Pancreas (tissue), 10 donors: Measurements from ENCODE around the gene ZNF574. TPM values are rescaled to one million over a fixed set of nuclear protein-coding genes. Genes with fewer than 3 reads are reported as not detected.
A peak's percentile ranks its signal among the peaks of the same experiment; 100 is the strongest.

Experiments used
- ATAC-seq, 4 donors: fragments of 200-7000 bp; cut with Tn5 transposase; one replicate each; pipeline versions ENCODE4 v1.8.0 to v1.9.1; 2020; ENCODE audit warnings: mild to moderate bottlenecking in 4 of 4, moderate library complexity in 4 of 4
- DNase-seq, 6 donors: peaks; one replicate each; pipeline ENCODE4 v3.0.0-alpha.2; 2020
- FAIRE-seq: peaks from 2 replicates; lab custom pipeline; 2012; peaks lifted over from hg19 to GRCh38; lab: Jason Lieb, UNC
- H3K27ac ChIP-seq, 4 donors: fragments of 200-600 bp; sonication (generic); 1 replicate in 3 of 4; 2 replicates in 1 of 4; pipeline versions ENCODE4 v1.5.0 to v1.8.0; 2020
- H3K27me3 ChIP-seq, 4 donors: fragments of 200-600 bp; one replicate each; pipeline ENCODE4 v1.8.0; 2021
- H3K36me3 ChIP-seq, 3 donors: fragments of 200-600 bp; sonication (generic) in 1 of 3; one replicate each; pipeline versions ENCODE4 v1.5.0 to v1.8.0; 2020 to 2021
- H3K4me1 ChIP-seq, 3 donors: fragments of 200-600 bp; one replicate each; pipeline ENCODE4 v1.8.0; 2021
- H3K4me3 ChIP-seq, 4 donors: fragments of 200-600 bp; sonication (generic) in 2 of 4; one replicate each; pipeline versions ENCODE4 v1.5.0 to v1.8.0; 2020 to 2021
- H3K9me3 ChIP-seq, 4 donors: fragments of 200-600 bp; one replicate each; pipeline ENCODE4 v1.8.0; 2021
- CTCF ChIP-seq, 4 donors: fragments of 200-600 bp; sonication (generic) in 3 of 4; IDR thresholded peaks; one replicate each; pipeline versions ENCODE4 v1.5.0 to v1.8.0; 2021; ENCODE audit warnings: antibody characterized with exemption in 4 of 4
- WGBS, 2 donors: extraction: QIAGEN DNeasy Blood & Tissue Kit; methylation state at CpG; one replicate each; pipeline ENCODE4 v1.1.7; 2013; 5-methylcytosine and 5-hydroxymethylcytosine counted together
- intact Hi-C, 3 donors: fragments of 100-400 bp; cut with DNase I; formaldehyde crosslinking; loops; one replicate each; pipeline versions ENCODE4 v1.11.1 to v1.14.2; 2022
- polyA plus RNA-seq, 2 donors: library from polyadenylated mRNA; stranded (reverse); fragments of 200-250 nt; gene quantifications; one replicate each; pipeline ENCODE4 v1.2.3, GENCODE V29; 2013
- total RNA-seq, 6 donors: library from RNA; stranded (reverse); fragmentation: NEBNext Ultra II Directional in 4 of 6; extraction: Animal tissue kit (Norgen Biotek cat#: 25700) in 4 of 6; gene quantifications; one replicate each; pipeline versions ENCODE4 v1.2.1 to v1.2.4, GENCODE V29; 2021 to 2023
- donor health status: healthy with polysubstance abuse.
- donor health status: DM: no; HTN: no; CAD: no; lungs with moderate emphysema.
- donor health status: DM: no; HTN: no; CAD: no.
- donor health status: control.
- donor health status: control.
- donor health status: Bipolar disorder and iron deficiency.
- donor health status: DM: yes; HTN: yes; CAD: no.
- donor health status: DM: no; HTN: no; CAD: no.
- donor health status: DM: no; HTN: no; CAD: no.
- donor health status: DM: yes; HTN: yes; CAD: no.

Gene ZNF574
- total and polyA plus RNA-seq, 8 donors = 3.9 to 8.5 (median 5.8) TPM

DNA sequence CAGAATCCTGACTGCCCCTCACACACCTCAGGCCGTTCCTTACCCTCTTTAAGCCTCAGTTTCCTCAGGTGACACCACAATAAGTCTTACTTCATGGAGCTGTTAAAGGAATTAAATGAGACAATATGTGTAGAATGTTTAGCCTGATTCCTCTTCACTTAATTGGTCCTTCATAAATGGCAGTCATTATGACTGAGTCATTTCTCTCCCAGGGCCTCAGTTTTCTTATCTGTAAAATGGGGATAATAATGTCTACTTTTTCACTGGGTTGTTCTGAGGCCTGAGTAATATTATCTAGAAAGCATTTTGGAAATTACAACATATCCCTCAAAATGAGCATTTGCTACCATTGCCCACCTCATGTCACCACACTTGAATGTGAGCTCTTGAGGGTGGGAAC, 34.7 kb downstream of the ZNF574 start:
- H3K4me1 ChIP-seq = peaks cover 8 to 30% (median 14%) of the 10 kb centered on the region in 3 donors
- H3K27ac ChIP-seq = no peak overlapping the region
- intact Hi-C loops = no loop called here
- no peaks in the 10 kb centered on the region for H3K9me3 ChIP-seq
- no peak for TF ChIP-seq CTCF (IDR thresholded peaks at IDR 0.05)
- no peak for FAIRE-seq
- DNase-seq = no peak
- ATAC-seq = no peak
- H3K36me3 ChIP-seq = no peaks in the 10 kb centered on the region
- no peak overlapping the region for H3K4me3 ChIP-seq
- 71 to 72% methylated on average over 1 of the region's 1 CpG for WGBS, 2 donors
- H3K27me3 ChIP-seq = no peaks in the 10 kb centered on the region

GRCh38 chr19:42111384-42111783, 35.4 kb downstream of the ZNF574 start:
- Histone ChIP-seq H3K9me3 (no peaks in the 10 kb centered on the region), H3K36me3 (no peaks in the 10 kb centered on the region), H3K4me1 (peaks cover 14 to 36% (median 14%) of the 10 kb centered on the region in 3 donors), H3K27ac (no peak overlapping the region), H3K4me3 (no peak overlapping the region), H3K27me3 (no peaks in the 10 kb centered on the region)
- TF ChIP-seq CTCF (IDR thresholded peaks at IDR 0.05) = no peak
- FAIRE-seq (no peak), ATAC-seq (no peak), DNase-seq (no peak)
- 61 to 78% methylated on average over 1 of the region's 1 CpG for WGBS, 2 donors
- intact Hi-C loops = no loop called here

- no peak for FAIRE-seq
- 75 to 83% methylated on average over 3 of the region's 3 CpGs for WGBS, 2 donors
Observed at GRCh38 chr19:42111811-42112210, 35.8 kb downstream of the ZNF574 start.

GRCh38 chr19:42113641-42114348, 37.8 kb downstream of the ZNF574 start:
- no peak for TF ChIP-seq CTCF (IDR thresholded peaks at IDR 0.05)
- WGBS, 2 donors = 54 to 56% methylated on average over 10 of the region's 10 CpGs
- Histone ChIP-seq H3K9me3 (no peaks in the 10 kb centered on the region), H3K27me3 (no peaks in the 10 kb centered on the region), H3K27ac (peak overlapping the region in 3 of 4 donors; percentile 74 to 90 (median 82)), H3K36me3 (no peaks in the 10 kb centered on the region), H3K4me1 (peaks cover 14 to 33% (median 14%) of the 10 kb centered on the region in 3 donors), H3K4me3 (no peak overlapping the region)
- intact Hi-C loops = no loop called here
- peak; percentile 15 to 49 (median 20) for ATAC-seq
- peak in 3 of 6 donors; percentile 31 to 34 (median 33) for DNase-seq
- FAIRE-seq = no peak

More at GRCh38 chr19:42111811-42112210, 35.8 kb downstream of the ZNF574 start:
- no peaks in the 10 kb centered on the region for H3K27me3 ChIP-seq
- no peak for DNase-seq
- no peaks in the 10 kb centered on the region for H3K9me3 ChIP-seq
- intact Hi-C loops = no loop called here
- TF ChIP-seq CTCF (IDR thresholded peaks at IDR 0.05) = no peak
- no peak overlapping the region for H3K4me3 ChIP-seq
- peaks cover 14 to 36% (median 14%) of the 10 kb centered on the region in 3 donors for H3K4me1 ChIP-seq
- no peaks in the 10 kb centered on the region for H3K36me3 ChIP-seq
- H3K27ac ChIP-seq = no peak overlapping the region
- no peak for ATAC-seq

- 24% methylated on average over 7 of the region's 7 CpGs for whole genome bisulfite sequencing, 2 donors
- Histone ChIP-seq H3K27me3 (no peaks in the 10 kb centered on the region), H3K9me3 (no peaks in the 10 kb centered on the region), H3K36me3 (no peaks in the 10 kb centered on the region), H3K4me1 (peaks cover 14 to 29% (median 14%) of the 10 kb centered on the region in 3 donors), H3K4me3 (no peak overlapping the region), H3K27ac (peak overlapping the region; percentile 69 to 90 (median 78))
- no peak for TF ChIP-seq CTCF (IDR thresholded peaks at IDR 0.05)
- FAIRE-seq (no peak), ATAC-seq (peak; percentile 59 to 75 (median 72)), DNase-seq (peak in 5 of 6 donors; percentile 53 to 76 (median 69))
- intact Hi-C loops = no loop called here
Observed at GRCh38 chr19:42114412-42114811, 38.4 kb downstream of the ZNF574 start.
